ENCODE data around the gene TEX22. TPM values are rescaled to one million over a fixed set of nuclear protein-coding genes. Genes with fewer than 3 reads are reported as not detected.
"Not testable (repeated sequence)": the region's sequence is repeated elsewhere in the genome, so short reads cannot be mapped to it uniquely, and the experiment has no call there.

The TEX22 gene
- total and polyA plus RNA-seq, 2 donors, result 0.11 to 0.13 TPM

DNA sequence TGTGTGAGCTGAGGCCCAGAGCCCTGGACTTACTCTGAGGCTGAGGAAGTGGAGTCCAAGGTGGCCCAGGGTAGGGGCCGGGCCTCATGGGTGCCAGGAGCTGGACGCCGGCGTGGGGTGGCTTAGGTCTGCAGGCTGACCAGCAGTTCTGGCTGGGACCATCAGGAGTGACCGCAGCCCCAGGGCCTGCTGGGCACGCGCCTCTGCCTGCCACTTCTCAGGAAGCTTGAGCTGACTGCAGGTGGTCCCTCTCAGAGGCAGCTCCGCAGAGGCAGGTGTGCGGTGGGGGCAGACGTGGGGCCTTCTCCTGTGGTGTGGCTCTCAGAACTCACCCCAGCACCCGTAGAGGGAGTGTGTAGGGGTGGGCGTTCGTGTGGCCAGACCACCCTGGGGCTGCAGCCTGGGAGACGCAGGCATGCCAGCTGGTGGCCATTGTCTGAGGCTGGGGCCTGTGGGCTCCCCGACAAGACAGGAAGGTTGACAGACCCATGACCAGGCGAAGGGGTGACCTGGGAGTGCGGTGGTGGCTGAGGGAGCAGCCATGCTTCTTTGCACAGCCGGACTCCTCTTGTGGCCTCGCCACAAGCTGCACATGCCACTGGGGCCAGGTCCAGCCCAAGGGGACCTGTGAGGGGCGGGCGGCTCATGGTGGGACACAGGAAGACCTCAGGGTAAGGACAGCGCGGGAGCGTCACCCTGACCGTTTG lies 40.0 kb upstream of the TEX22 start:
- 95% methylated on average over 25 of the region's 25 CpGs for WGBS
- no peak for DNase-seq (ENCODE audit: extremely low spot score)

DNA sequence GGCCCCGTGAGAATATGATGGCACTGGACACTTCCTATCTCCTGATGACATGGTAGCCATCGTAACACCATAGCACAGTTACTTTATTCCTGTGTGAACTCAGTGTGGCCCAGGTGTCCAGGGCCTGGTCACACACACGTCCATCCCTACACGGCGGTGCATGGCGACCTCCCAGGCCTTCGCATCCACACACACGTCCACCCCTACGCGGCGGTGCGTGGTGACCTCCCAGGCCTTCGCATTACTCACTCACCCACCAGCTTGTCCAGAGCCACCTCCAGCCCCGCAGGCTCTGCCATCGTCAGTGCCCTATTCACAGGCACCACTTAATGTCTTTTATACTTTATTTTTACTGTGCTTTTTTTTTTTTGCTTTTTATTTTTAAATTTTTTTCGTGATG lies 39.4 kb upstream of the TEX22 start:
- WGBS, result 94% methylated on average over 16 of the region's 16 CpGs
- no peaks in the 10 kb centered on the region for H3K4me1 ChIP-seq (ENCODE audit: insufficient read depth)
- DNase-seq (ENCODE audit: extremely low spot score), result no peak
- no peaks in the 10 kb centered on the region for H3K36me3 ChIP-seq (ENCODE audit: insufficient read depth)
- H3K27ac ChIP-seq (ENCODE audit: low read depth), result no peak overlapping the region
- H3K4me3 ChIP-seq (ENCODE audit: low read depth, low read length), result no peak overlapping the region

More for the DNA sequence above, 40.0 kb upstream of the TEX22 start:
- no peak overlapping the region for H3K4me3 ChIP-seq (ENCODE audit: low read depth, low read length)
- no peak overlapping the region for H3K27ac ChIP-seq (ENCODE audit: low read depth)
- no peaks in the 10 kb centered on the region for H3K36me3 ChIP-seq (ENCODE audit: insufficient read depth)
- H3K4me1 ChIP-seq (ENCODE audit: insufficient read depth), result no peaks in the 10 kb centered on the region

DNA sequence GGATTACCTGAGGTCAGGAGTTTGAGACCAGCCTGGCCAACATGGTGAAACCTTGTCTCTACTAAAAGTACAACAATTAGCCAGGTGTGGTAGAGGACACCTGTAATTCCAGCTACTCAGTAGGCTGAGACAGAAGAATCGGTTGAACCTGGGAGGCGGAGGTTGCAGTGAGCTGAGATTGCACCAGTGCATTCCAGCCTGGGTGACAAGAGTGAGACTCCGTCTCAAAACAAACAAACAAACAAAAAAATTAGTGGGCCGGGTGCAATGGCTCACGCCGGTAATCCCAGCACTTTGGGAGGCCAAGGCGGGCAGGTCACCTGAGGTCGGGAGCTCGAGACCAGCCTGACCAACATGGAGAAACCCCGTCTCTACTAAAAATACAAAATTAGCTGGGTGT lies 36.9 kb upstream of the TEX22 start:
- H3K27ac ChIP-seq (ENCODE audit: low read depth); H3K4me3 ChIP-seq (ENCODE audit: low read depth, low read length); DNase-seq (ENCODE audit: extremely low spot score); H3K36me3 ChIP-seq (ENCODE audit: insufficient read depth); H3K4me1 ChIP-seq (ENCODE audit: insufficient read depth): not testable (repeated sequence)
- WGBS, result 98% methylated on average over 10 of the region's 10 CpGs

DNA sequence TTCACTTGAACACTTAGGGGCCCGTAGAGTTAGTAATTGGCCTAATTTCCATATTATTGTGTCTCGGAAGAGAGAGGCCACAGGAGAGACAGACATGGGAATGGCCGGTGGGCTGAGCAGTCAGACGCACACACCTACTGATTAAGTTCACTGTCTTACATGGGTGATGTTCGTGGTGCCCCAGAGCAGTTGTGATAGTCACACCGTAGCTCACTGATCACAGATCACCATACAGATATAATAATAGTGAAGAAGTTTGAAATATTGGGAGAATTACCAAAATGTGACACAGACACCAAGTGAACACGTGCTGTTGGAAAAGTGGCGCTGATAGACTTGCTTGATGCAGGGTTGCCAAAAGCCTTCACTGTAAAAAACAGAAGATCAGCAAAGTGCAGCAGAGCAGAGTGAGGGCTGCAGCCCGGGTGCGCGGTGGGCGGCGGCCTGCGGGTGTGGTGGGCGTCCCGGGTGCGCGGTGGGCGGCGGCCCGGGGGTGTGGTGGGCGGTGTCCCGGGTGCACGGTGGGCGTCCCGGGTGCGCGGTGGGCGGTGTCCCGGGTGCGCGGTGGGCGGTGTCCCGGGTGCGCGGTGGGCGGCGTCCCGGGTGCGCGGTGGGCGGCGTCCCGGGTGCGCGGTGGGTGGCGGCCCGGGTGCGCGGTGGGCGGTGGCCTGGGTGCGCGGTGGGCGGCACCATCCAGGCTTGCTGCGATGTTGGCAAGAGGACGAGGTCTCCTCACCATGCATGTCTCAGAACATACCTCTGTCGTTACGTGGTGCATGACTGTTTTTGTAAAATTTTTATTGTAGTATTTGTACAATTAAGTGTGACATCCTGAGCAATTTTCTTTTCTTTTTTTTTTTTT lies 34.3 kb upstream of the TEX22 start:
- DNase-seq (ENCODE audit: extremely low spot score), result no peak
- Histone ChIP-seq H3K36me3 (ENCODE audit: insufficient read depth) (peaks cover 2% of the 10 kb centered on the region), H3K27ac (ENCODE audit: low read depth) (no peak overlapping the region), H3K4me3 (ENCODE audit: low read depth, low read length) (no peak overlapping the region), H3K4me1 (ENCODE audit: insufficient read depth) (no peaks in the 10 kb centered on the region)
- 8% methylated on average over 58 of the region's 58 CpGs for WGBS

DNA sequence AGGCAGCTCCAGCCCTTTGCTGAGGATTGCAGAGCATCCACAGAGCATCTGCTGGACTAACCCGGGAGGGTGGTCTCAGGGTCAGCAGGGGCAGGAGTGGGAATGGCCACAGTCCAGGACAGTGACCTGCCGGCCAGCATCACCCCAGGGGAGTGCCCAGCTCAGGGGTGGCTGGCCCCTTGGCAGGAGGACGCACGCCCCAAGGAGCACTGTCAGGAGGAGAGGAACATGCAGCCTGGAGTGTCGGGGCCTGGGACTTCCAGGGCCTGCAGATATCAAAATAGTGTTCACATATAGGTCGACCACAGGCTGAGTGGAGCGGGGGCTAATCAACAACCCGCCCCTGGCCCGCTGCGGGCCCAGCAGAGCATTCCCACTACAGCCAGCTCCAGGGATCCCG lies 33.2 kb upstream of the TEX22 start:
- DNase-seq (ENCODE audit: extremely low spot score), result no peak
- Histone ChIP-seq H3K36me3 (ENCODE audit: insufficient read depth) (peaks cover 3% of the 10 kb centered on the region), H3K4me3 (ENCODE audit: low read depth, low read length) (no peak overlapping the region), H3K27ac (ENCODE audit: low read depth) (no peak overlapping the region), H3K4me1 (ENCODE audit: insufficient read depth) (no peaks in the 10 kb centered on the region)
- 94% methylated on average over 11 of the region's 11 CpGs for WGBS

DNA sequence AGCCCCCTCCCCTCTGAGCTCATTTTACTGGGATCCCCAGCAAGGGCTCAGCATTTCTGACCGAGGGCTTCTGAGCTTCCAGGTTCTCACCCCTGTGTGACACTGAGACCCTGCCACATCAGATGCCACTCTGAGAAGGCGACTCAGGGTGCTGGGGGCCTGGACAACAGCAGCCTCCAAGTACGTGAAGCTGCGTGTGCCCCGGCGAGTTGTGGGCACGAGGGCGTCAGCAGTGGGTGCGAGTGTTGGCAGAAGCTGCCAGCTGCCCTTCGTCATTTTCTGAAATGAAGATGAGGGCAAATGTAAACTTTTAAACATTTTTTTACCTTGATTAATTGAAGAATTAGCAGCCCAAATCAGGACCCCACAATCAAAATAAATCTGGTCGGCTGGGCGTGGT lies 32.7 kb upstream of the TEX22 start:
- WGBS, result 97% methylated on average over 12 of the region's 12 CpGs
- DNase-seq (ENCODE audit: extremely low spot score), result no peak
- H3K4me3 ChIP-seq (ENCODE audit: low read depth, low read length), result no peak overlapping the region
- peaks cover 3% of the 10 kb centered on the region for H3K36me3 ChIP-seq (ENCODE audit: insufficient read depth)
- H3K4me1 ChIP-seq (ENCODE audit: insufficient read depth), result no peaks in the 10 kb centered on the region
- H3K27ac ChIP-seq (ENCODE audit: low read depth), result no peak overlapping the region

DNA sequence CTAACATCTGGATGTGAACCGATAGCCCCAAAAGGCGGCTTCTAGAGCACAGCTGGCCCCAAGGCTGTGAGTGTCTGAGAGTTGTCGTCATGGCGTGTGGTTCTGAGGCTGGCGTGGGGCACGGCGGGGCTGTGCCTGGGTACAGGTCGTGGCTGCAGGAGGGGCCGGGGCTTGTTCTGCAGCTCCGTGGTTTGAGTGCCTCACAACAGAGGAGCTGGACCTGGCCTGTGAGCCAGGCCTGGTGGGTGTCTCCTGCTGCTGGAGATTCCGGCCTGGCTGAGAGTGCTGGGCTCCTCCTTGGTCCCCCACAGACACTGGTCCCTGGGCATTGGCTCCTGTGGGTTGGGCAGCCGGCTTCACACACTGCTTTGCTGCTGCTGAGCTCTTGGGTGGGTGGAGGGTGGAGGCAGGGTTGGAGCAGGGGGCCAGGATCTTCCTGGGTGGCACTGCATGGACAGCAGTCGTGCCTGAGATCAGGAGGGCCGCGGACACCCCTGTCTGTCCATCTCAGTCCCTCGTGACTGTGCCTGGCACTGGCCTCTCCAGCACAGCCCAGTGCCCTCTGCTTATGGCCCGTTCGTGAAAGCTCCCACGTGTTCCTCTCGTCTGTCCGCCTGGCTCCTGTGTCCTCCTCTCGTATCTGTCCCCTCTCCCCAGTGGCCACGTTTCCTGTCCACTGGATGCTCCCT lies 31.8 kb upstream of the TEX22 start:
- Histone ChIP-seq H3K4me1 (ENCODE audit: insufficient read depth) (no peaks in the 10 kb centered on the region), H3K36me3 (ENCODE audit: insufficient read depth) (peaks cover 3% of the 10 kb centered on the region), H3K27ac (ENCODE audit: low read depth) (no peak overlapping the region), H3K4me3 (ENCODE audit: low read depth, low read length) (no peak overlapping the region)
- WGBS, result 92% methylated on average over 23 of the region's 23 CpGs
- DNase-seq (ENCODE audit: extremely low spot score), result no peak

DNA sequence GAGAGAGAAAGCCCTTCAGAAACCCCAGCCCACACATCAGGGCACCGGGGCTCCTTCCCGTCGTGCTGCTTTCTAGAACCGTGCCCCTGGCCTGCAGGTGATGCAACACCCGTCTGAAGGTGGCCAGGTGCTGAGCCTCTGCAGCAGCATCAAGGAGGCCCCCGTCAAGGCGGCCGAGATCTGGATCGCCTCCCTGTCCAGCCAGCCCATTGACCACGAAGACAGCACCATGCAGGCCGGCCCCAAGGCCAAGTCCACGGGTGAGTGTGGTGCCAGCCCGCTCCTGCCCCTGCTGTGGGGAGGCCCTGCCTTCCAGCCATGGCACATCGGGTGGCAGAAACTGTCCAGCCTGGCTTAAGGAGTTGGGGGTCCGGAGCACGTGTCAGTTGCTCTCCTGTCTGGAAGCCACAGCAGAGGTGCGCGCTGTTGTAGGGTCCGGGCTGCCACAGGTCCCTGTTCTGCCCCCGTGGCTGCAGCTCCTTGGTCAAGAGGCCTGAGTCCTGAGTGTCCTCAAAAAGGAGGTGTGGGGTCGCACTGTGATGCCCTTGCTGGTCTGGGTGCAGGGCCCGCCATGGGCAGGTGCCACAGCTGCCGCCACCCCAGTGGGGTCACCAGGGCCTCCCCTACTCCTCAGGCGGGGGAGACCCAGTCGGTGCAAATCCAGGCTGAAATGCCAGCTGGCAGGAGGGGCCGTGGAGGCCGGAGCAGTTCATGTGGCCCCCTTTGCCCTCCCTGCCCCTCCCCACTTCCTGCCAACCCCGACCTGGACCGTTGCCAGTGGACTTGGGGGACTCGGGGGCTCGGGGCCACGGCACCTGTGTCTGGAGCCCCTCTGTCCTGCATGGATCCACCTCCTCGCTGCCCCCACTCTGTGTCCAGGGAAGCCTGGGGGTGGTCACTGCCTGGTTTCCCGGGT lies 31.0 kb upstream of the TEX22 start:
- no peak overlapping the region for H3K4me3 ChIP-seq (ENCODE audit: low read depth, low read length)
- DNase-seq (ENCODE audit: extremely low spot score), result no peak
- H3K36me3 ChIP-seq (ENCODE audit: insufficient read depth), result peaks cover 3% of the 10 kb centered on the region
- 93% methylated on average over 34 of the region's 34 CpGs for WGBS
- no peak overlapping the region for H3K27ac ChIP-seq (ENCODE audit: low read depth)
- no peaks in the 10 kb centered on the region for H3K4me1 ChIP-seq (ENCODE audit: insufficient read depth)

DNA sequence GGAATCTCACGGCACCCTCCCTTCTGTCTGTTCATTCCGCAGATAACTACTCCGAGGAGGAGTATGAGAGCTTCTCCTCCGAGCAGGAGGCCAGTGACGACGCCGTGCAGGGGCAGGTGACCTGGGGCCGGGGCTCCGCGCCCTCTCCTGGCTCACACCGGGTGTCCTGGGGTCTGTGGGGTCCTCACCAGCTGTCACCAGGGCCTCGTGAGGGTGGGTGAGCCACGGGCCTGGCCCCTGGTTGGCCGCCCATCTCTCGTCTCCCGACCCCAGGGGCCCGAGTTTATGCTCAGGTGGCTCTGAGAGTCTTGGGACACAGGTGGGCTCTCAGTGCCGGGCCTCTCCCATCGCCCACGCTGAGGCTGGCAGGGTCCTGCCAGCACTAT lies 30.3 kb upstream of the TEX22 start:
- Histone ChIP-seq H3K27ac (ENCODE audit: low read depth) (no peak overlapping the region), H3K36me3 (ENCODE audit: insufficient read depth) (peaks cover 3% of the 10 kb centered on the region), H3K4me1 (ENCODE audit: insufficient read depth) (no peaks in the 10 kb centered on the region), H3K4me3 (ENCODE audit: low read depth, low read length) (no peak overlapping the region)
- no peak for DNase-seq (ENCODE audit: extremely low spot score)
- 93% methylated on average over 20 of the region's 20 CpGs for WGBS

DNA sequence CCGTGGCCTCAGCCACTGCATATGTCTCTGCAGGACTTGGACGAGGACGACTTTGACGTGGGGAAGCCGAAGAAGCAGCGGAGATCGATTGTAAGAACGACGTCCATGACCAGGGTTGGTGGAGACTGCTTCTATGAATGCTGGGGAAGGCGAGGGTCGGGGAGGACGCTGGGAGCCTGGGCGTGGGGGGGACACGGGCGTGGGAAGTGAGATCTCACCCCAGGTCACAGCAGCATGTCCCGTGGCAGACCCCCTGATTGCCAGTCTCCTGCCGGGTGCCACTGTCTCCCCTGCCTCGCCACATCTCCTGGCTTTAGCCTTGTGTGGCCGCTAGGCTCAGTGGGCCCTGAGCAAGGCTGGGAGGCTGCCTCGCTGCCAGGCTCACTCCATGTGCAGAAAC lies 29.9 kb upstream of the TEX22 start:
- H3K4me1 ChIP-seq (ENCODE audit: insufficient read depth), result no peaks in the 10 kb centered on the region
- H3K27ac ChIP-seq (ENCODE audit: low read depth), result no peak overlapping the region
- H3K36me3 ChIP-seq (ENCODE audit: insufficient read depth), result peaks cover 3% of the 10 kb centered on the region
- 95% methylated on average over 20 of the region's 20 CpGs for WGBS
- H3K4me3 ChIP-seq (ENCODE audit: low read depth, low read length), result no peak overlapping the region
- DNase-seq (ENCODE audit: extremely low spot score), result no peak

DNA sequence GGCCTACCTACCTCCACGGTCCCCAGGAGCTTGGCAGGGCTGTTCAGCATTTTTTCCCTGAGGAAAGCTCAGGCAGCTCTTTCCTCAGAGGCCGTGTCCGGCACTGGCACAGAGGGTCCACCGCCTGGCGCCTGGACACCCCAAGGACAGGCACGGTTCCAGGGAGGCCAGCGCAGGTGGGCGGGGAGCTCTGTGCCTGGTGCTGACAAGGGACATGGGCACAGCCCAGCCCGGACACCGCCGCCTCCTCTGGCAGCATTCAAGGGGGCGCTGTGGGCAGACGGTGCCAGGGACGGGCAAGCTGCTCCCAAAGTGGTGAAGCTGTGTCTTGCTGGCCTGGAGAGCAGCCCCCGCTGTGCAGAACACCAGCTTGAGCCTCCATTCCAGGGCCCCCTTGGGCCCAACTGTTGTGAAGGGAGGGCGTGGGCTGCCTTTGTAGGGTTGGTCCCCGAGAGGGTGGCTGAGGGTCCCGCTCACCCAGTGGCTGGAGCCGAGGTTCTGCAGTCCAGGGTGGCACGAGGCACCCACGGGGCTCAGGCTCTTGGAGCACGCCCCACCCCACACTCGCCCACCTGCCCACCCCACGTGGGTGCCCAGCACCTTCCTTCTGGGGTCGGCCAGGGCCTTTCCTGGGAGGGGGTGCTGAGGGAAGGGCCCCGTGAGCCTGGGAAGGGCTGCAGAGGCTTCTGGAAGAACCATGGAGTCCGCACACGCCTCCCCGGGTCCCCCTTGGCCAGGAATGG lies 29.3 kb upstream of the TEX22 start:
- Histone ChIP-seq H3K27ac (ENCODE audit: low read depth) (no peak overlapping the region), H3K4me1 (ENCODE audit: insufficient read depth) (no peaks in the 10 kb centered on the region), H3K4me3 (ENCODE audit: low read depth, low read length) (no peak overlapping the region), H3K36me3 (ENCODE audit: insufficient read depth) (peaks cover 3% of the 10 kb centered on the region)
- WGBS, result 94% methylated on average over 29 of the region's 29 CpGs
- no peak for DNase-seq (ENCODE audit: extremely low spot score)

DNA sequence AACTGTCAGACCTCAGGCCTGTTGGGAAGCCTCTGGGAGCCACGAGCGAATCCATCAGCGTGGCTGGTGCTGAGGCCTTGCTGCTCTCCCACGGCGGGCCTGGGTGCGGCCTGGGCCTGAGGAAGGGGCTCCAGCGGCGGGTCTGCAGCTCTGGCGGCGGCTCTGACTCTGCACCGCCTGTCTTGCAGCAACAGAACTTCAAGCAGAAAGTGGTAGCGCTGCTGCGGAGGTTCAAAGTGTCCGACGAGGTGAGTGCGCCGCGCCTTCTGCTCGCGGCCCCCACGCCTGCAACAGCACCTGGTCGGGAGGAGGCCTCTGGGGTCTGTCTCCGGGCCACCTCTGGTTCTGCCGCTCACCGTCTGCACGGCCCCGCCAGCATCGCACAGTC lies 28.7 kb upstream of the TEX22 start:
- H3K4me3 ChIP-seq (ENCODE audit: low read depth, low read length), result no peak overlapping the region
- no peak overlapping the region for H3K27ac ChIP-seq (ENCODE audit: low read depth)
- DNase-seq (ENCODE audit: extremely low spot score), result no peak
- H3K4me1 ChIP-seq (ENCODE audit: insufficient read depth), result no peaks in the 10 kb centered on the region
- peaks cover 3% of the 10 kb centered on the region for H3K36me3 ChIP-seq (ENCODE audit: insufficient read depth)
- 93% methylated on average over 28 of the region's 28 CpGs for WGBS
